ENCODE measurements around the gene TSC2.

DNA sequence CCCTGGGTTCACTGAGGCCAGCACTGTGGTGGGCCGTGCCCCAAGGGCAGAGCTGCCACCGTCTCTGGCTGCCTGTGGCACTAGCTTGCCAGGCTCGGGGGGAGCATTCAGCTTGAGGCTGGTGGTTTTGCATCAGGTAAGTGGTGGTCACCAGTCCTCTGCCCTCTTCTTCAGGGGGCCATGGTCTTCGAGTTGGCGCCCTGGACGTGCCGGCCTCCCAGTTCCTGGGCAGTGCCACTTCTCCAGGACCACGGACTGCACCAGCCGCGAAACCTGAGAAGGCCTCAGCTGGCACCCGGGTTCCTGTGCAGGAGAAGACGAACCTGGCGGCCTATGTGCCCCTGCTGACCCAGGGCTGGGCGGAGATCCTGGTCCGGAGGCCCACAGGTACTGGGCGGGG, 32.2 kb downstream of the TSC2 start:
- TF ChIP-seq, protein P1, sequence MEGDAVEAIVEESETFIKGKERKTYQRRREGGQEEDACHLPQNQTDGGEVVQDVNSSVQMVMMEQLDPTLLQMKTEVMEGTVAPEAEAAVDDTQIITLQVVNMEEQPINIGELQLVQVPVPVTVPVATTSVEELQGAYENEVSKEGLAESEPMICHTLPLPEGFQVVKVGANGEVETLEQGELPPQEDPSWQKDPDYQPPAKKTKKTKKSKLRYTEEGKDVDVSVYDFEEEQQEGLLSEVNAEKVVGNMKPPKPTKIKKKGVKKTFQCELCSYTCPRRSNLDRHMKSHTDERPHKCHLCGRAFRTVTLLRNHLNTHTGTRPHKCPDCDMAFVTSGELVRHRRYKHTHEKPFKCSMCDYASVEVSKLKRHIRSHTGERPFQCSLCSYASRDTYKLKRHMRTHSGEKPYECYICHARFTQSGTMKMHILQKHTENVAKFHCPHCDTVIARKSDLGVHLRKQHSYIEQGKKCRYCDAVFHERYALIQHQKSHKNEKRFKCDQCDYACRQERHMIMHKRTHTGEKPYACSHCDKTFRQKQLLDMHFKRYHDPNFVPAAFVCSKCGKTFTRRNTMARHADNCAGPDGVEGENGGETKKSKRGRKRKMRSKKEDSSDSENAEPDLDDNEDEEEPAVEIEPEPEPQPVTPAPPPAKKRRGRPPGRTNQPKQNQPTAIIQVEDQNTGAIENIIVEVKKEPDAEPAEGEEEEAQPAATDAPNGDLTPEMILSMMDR (conservative IDR thresholded peaks at IDR 0.05): no peak
- no peak for TF ChIP-seq EZH2 (IDR thresholded peaks at IDR 0.05; ENCODE audit: low read depth)
